Mesenchymal stem cell (in vitro differentiated cells and primary cell): ENCODE results near the gene AVEN.

ENCODE experiments used
- DNase-seq: peaks from one replicate; pipeline ENCODE4 v3.0.0-alpha.2; 2013
- H2AFZ ChIP-seq: one replicate; pipeline ENCODE4 v1.6.1; 2013; ENCODE audit warnings: low read depth, mild to moderate bottlenecking, control low read depth, inconsistent platforms, low read length, moderate library complexity
- H2AK5ac ChIP-seq: 2 replicates; pipeline ENCODE4 v1.6.1; 2013; ENCODE audit warnings: low read length, moderate library complexity, mild to moderate bottlenecking, inconsistent platforms; ENCODE audit not compliant: severe bottlenecking
- H2BK120ac ChIP-seq: one replicate; pipeline ENCODE4 v1.6.1; 2013; ENCODE audit warnings: low read depth, mild to moderate bottlenecking, inconsistent platforms, low read length, moderate library complexity
- H2BK12ac ChIP-seq, 2 experiments: one replicate each; pipeline ENCODE4 v1.6.1; 2013; ENCODE audit warnings: inconsistent platforms in 2 of 2, low read length in 2 of 2, mild to moderate bottlenecking in 2 of 2, moderate library complexity in 2 of 2, control low read depth in 1 of 2
- H2BK15ac ChIP-seq: one replicate; pipeline ENCODE4 v1.6.1; 2013; ENCODE audit warnings: mild to moderate bottlenecking, low read depth, inconsistent platforms; ENCODE audit not compliant: poor library complexity, severe bottlenecking
- H2BK5ac ChIP-seq: 2 replicates; pipeline ENCODE4 v1.6.1; 2013; ENCODE audit warnings: low read depth, mild to moderate bottlenecking, low read length, control low read depth, inconsistent platforms; ENCODE audit not compliant: poor library complexity, severe bottlenecking
- H3K14ac ChIP-seq, 2 experiments: one replicate each; pipeline ENCODE4 v1.6.1; 2013; ENCODE audit warnings: inconsistent platforms in 2 of 2, low read length in 2 of 2, control low read depth in 1 of 2, mild to moderate bottlenecking in 1 of 2, moderate library complexity in 1 of 2
- H3K18ac ChIP-seq, 2 experiments: one replicate each; pipeline ENCODE4 v1.6.1; 2013; ENCODE audit warnings: inconsistent platforms in 2 of 2, low read length in 2 of 2, control low read depth in 1 of 2, low read depth in 1 of 2, mild to moderate bottlenecking in 1 of 2
- H3K23ac ChIP-seq, 2 experiments: one replicate each; pipeline ENCODE4 v1.6.1; 2013; ENCODE audit warnings: inconsistent platforms in 2 of 2, low read length in 2 of 2, mild to moderate bottlenecking in 2 of 2, moderate library complexity in 2 of 2, control low read depth in 1 of 2
- H3K27ac ChIP-seq: 2 replicates; pipeline ENCODE4 v1.5.1; 2013; ENCODE audit warnings: mild to moderate bottlenecking, moderate library complexity, low read length, control low read depth, inconsistent platforms; ENCODE audit not compliant: poor library complexity, severe bottlenecking
- H3K27me3 ChIP-seq, 2 experiments: 2 replicates each; pipeline versions ENCODE4 v1.6.1 to v1.7.0; 2013; ENCODE audit warnings: low read length in 2 of 2, mild to moderate bottlenecking in 2 of 2, moderate library complexity in 2 of 2, control low read depth in 1 of 2, inconsistent platforms in 1 of 2; ENCODE audit not compliant: control insufficient read depth in 1 of 2, insufficient read depth in 1 of 2
- H3K36me3 ChIP-seq, 2 experiments: 2 replicates each; pipeline versions ENCODE4 v1.6.1 to v1.7.0; 2013; ENCODE audit warnings: low read length in 2 of 2, control low read depth in 1 of 2, inconsistent platforms in 1 of 2, low read depth in 1 of 2, mild to moderate bottlenecking in 1 of 2; ENCODE audit not compliant: insufficient read depth in 2 of 2, control insufficient read depth in 1 of 2
- H3K4ac ChIP-seq, 2 experiments: one replicate each; pipeline ENCODE4 v1.6.1; 2013; ENCODE audit warnings: inconsistent platforms in 2 of 2, low read length in 2 of 2, mild to moderate bottlenecking in 2 of 2, moderate library complexity in 2 of 2, control low read depth in 1 of 2, low read depth in 1 of 2
- H3K4me1 ChIP-seq: 2 replicates; pipeline ENCODE4 v1.6.1; 2013; ENCODE audit warnings: low read depth, low read length, control low read depth; ENCODE audit not compliant: control insufficient read depth, insufficient read depth
- H3K4me2 ChIP-seq: 2 replicates; pipeline ENCODE4 v1.6.1; 2013; ENCODE audit warnings: low read length, mild to moderate bottlenecking, inconsistent platforms; ENCODE audit not compliant: poor library complexity, severe bottlenecking
- H3K4me3 ChIP-seq, 2 experiments: 2 replicates each; pipeline versions ENCODE4 v1.5.1 to v1.7.0; 2013; ENCODE audit warnings: low read length in 2 of 2, mild to moderate bottlenecking in 2 of 2, control low read depth in 1 of 2, low read depth in 1 of 2; ENCODE audit not compliant: insufficient read depth in 1 of 2
- H3K79me1 ChIP-seq: replicated peaks from 2 replicates; pipeline ENCODE4 v1.6.1; 2013; ENCODE audit warnings: mild to moderate bottlenecking, control low read depth, low read length, inconsistent platforms; ENCODE audit not compliant: poor library complexity, severe bottlenecking
- H3K9ac ChIP-seq: 2 replicates; pipeline ENCODE4 v1.7.0; 2013; ENCODE audit warnings: mild to moderate bottlenecking, low read length, moderate library complexity
- H3K9me3 ChIP-seq: 2 replicates; pipeline ENCODE4 v1.7.0; 2013; ENCODE audit warnings: mild to moderate bottlenecking, low read length; ENCODE audit not compliant: control insufficient read depth
- H4K8ac ChIP-seq: one replicate; pipeline ENCODE4 v1.6.1; 2013; ENCODE audit warnings: inconsistent platforms, mild to moderate bottlenecking, low read length, moderate library complexity
- H4K91ac ChIP-seq: one replicate; pipeline ENCODE4 v1.6.1; 2013; ENCODE audit warnings: mild to moderate bottlenecking, low read length, inconsistent platforms
- whole genome bisulfite sequencing: methylation state at CpG from one replicate; pipeline ENCODE4 v1.1.7; 2013; ENCODE audit warnings: mixed read lengths; 5-methylcytosine and 5-hydroxymethylcytosine counted together

The AVEN gene

GRCh38 chr15:34012461-34013028 lies 26.5 kb downstream of the AVEN start:
- 91% methylated on average over 4 of the region's 4 CpGs for WGBS
- no peaks in the 10 kb centered on the region for H3K27me3 ChIP-seq
- no peak overlapping the region for H4K8ac ChIP-seq
- H3K27ac ChIP-seq: no peak overlapping the region
- H3K4me1 ChIP-seq: peaks cover 2% of the 10 kb centered on the region
- H3K4me2 ChIP-seq: no peak overlapping the region
- H3K4me3 ChIP-seq: no peak overlapping the region
- no peak overlapping the region for H3K14ac ChIP-seq
- H3K18ac ChIP-seq: no peak overlapping the region
- H3K36me3 ChIP-seq: no peaks in the 10 kb centered on the region
- H3K9me3 ChIP-seq: no peaks in the 10 kb centered on the region
- H2BK12ac ChIP-seq: no peak overlapping the region
- H2BK15ac ChIP-seq: no peak overlapping the region
- H2BK5ac ChIP-seq: no peak overlapping the region
- H3K79me1 ChIP-seq: peaks cover 18% of the 10 kb centered on the region
- no peak overlapping the region for H3K23ac ChIP-seq
- no peak overlapping the region for H3K9ac ChIP-seq
- DNase-seq: no peak
- H3K4ac ChIP-seq: no peak overlapping the region
- no peak overlapping the region for H2AFZ ChIP-seq
- no peak overlapping the region for H2AK5ac ChIP-seq
- no peak overlapping the region for H4K91ac ChIP-seq
- no peak overlapping the region for H2BK120ac ChIP-seq

- no peak overlapping the region for H2AFZ ChIP-seq
- no peak for DNase-seq
- H3K4me1 ChIP-seq: no peaks in the 10 kb centered on the region
- H3K79me1 ChIP-seq: peaks cover 16% of the 10 kb centered on the region
- H3K36me3 ChIP-seq: no peaks in the 10 kb centered on the region
- H3K4ac ChIP-seq: no peak overlapping the region
- no peak overlapping the region for H3K18ac ChIP-seq
- no peak overlapping the region for H3K27ac ChIP-seq
- H3K9me3 ChIP-seq: no peaks in the 10 kb centered on the region
- H3K23ac ChIP-seq: no peak overlapping the region
- WGBS: 87% methylated on average over 2 of the region's 2 CpGs
- no peak overlapping the region for H2BK120ac ChIP-seq
- no peaks in the 10 kb centered on the region for H3K27me3 ChIP-seq
- H3K4me3 ChIP-seq: no peak overlapping the region
- H3K14ac ChIP-seq: no peak overlapping the region
- H2BK15ac ChIP-seq: no peak overlapping the region
- no peak overlapping the region for H2BK5ac ChIP-seq
- H4K8ac ChIP-seq: no peak overlapping the region
- no peak overlapping the region for H3K9ac ChIP-seq
- H3K4me2 ChIP-seq: no peak overlapping the region
- H4K91ac ChIP-seq: no peak overlapping the region
- H2AK5ac ChIP-seq: no peak overlapping the region
- no peak overlapping the region for H2BK12ac ChIP-seq
Observed at GRCh38 chr15:34011481-34011880, 27.5 kb downstream of the AVEN start.

GRCh38 chr15:34010921-34011320 lies 28.1 kb downstream of the AVEN start:
- over 99% methylated on average over 3 of the region's 5 CpGs for WGBS
- no peaks in the 10 kb centered on the region for H3K4me1 ChIP-seq
- no peak overlapping the region for H3K4ac ChIP-seq
- no peak overlapping the region for H2BK15ac ChIP-seq
- H2BK5ac ChIP-seq: no peak overlapping the region
- H4K91ac ChIP-seq: no peak overlapping the region
- H3K27me3 ChIP-seq: no peaks in the 10 kb centered on the region
- H3K27ac ChIP-seq: no peak overlapping the region
- no peak overlapping the region for H4K8ac ChIP-seq
- H3K79me1 ChIP-seq: peaks cover 21% of the 10 kb centered on the region
- H3K4me3 ChIP-seq: no peak overlapping the region
- H3K9ac ChIP-seq: no peak overlapping the region
- no peak overlapping the region for H2AK5ac ChIP-seq
- H2BK120ac ChIP-seq: no peak overlapping the region
- DNase-seq: no peak
- H3K36me3 ChIP-seq: no peaks in the 10 kb centered on the region
- no peak overlapping the region for H3K18ac ChIP-seq
- no peak overlapping the region for H3K4me2 ChIP-seq
- no peaks in the 10 kb centered on the region for H3K9me3 ChIP-seq
- H2AFZ ChIP-seq: no peak overlapping the region
- H2BK12ac ChIP-seq: no peak overlapping the region
- H3K23ac ChIP-seq: no peak overlapping the region
- H3K14ac ChIP-seq: no peak overlapping the region

- Histone ChIP-seq H3K18ac (no peak overlapping the region), H3K4me1 (no peaks in the 10 kb centered on the region), H3K9me3 (no peaks in the 10 kb centered on the region), H2AK5ac (no peak overlapping the region), H2BK120ac (no peak overlapping the region), H3K4me3 (no peak overlapping the region), H2BK12ac (no peak overlapping the region), H3K14ac (no peak overlapping the region), H3K23ac (no peak overlapping the region), H2AFZ (no peak overlapping the region), H3K27ac (no peak overlapping the region), H3K4me2 (no peak overlapping the region), H2BK15ac (no peak overlapping the region), H3K36me3 (no peaks in the 10 kb centered on the region), H3K79me1 (peaks cover 19% of the 10 kb centered on the region), H4K8ac (no peak overlapping the region), H2BK5ac (no peak overlapping the region), H3K9ac (no peak overlapping the region), H4K91ac (no peak overlapping the region), H3K4ac (no peak overlapping the region), H3K27me3 (no peaks in the 10 kb centered on the region)
- DNase-seq: no peak
- 95% methylated on average over 1 of the region's 1 CpG for WGBS
Observed at GRCh38 chr15:34009656-34010055, 29.3 kb downstream of the AVEN start.
